ENCODE results near the gene OR51B4. TPM values are rescaled to one million over a fixed set of nuclear protein-coding genes. Genes with fewer than 3 reads are reported as not detected.
A peak's percentile ranks its signal among the peaks of the same experiment; 100 is the strongest.

OR51B4 gene
- total and polyA plus RNA-seq, 9 of the 15 experiments (the other 6 are each of a cell fraction or from before 2014, with no cell fraction given), result 17.1 to 64.6 (median 39.9) TPM

DNA sequence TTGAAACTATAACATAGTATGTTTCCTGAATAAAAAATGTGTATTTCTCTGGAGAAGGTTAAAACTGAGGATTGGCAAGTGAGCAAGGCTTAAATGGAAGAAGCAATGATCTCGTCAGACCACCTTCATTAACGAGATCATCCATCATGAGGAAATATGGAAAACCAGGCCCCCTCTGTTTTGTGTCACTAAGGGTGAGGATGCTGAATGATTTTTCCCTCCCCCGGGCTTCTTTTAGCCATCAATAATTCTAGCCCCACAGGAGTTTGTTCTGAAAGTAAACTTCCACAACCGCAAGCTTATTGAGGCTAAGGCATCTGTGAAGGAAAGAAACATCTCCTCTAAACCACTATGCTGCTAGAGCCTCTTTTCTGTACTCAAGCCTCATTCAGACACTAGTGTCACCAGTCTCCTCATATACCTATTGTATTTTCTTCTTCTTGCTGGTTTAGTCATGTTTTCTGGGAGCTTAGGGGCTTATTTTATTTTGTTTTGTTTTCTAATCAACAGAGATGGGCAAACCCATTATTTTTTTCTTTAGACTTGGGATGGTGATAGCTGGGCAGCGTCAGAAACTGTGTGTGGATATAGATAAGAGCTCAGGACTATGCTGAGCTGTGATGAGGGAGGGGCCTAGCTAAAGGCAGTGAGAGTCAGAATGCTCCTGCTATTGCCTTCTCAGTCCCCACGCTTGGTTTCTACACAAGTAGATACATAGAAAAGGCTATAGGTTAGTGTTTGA, 26.2 kb downstream of the OR51B4 start (continued):
- TF ChIP-seq, protein P1, sequence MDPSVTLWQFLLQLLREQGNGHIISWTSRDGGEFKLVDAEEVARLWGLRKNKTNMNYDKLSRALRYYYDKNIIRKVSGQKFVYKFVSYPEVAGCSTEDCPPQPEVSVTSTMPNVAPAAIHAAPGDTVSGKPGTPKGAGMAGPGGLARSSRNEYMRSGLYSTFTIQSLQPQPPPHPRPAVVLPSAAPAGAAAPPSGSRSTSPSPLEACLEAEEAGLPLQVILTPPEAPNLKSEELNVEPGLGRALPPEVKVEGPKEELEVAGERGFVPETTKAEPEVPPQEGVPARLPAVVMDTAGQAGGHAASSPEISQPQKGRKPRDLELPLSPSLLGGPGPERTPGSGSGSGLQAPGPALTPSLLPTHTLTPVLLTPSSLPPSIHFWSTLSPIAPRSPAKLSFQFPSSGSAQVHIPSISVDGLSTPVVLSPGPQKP (CRISPR knock-in tag; IDR thresholded peaks at IDR 0.05), result no peak
- TF ChIP-seq ZFP36 (IDR thresholded peaks at IDR 0.05; ENCODE audit: low read depth, low read length, partially characterized antibody) (no peak), ZBED1 (IDR thresholded peaks at IDR 0.05) (no peak), ZNF232 (CRISPR knock-in tag; IDR thresholded peaks at IDR 0.05) (no peak), TFE3 (CRISPR knock-in tag; IDR thresholded peaks at IDR 0.05) (no peak), CHCHD3 (CRISPR knock-in tag; IDR thresholded peaks at IDR 0.05) (no peak), ZNF431 (CRISPR knock-in tag; IDR thresholded peaks at IDR 0.05) (no peak), POLR3G (IDR thresholded peaks at IDR 0.05; ENCODE audit: extremely low read depth, insufficient read length, insufficient replicate concordance) (no peak), SRSF1 (IDR thresholded peaks at IDR 0.05; ENCODE audit: low read depth, low read length) (no peak), CREB1 (IDR thresholded peaks at IDR 0.05) (peak; percentile 70), CREB1 (CRISPR knock-in tag; IDR thresholded peaks at IDR 0.05) (no peak), CXXC5 (CRISPR knock-in tag; IDR thresholded peaks at IDR 0.05) (peak; percentile 77), ELF1 (tag; IDR thresholded peaks at IDR 0.05) (no peak), ZNF551 (CRISPR knock-in tag; IDR thresholded peaks at IDR 0.05) (no peak), TAF9B (IDR thresholded peaks at IDR 0.05; ENCODE audit: partially characterized antibody) (peak; percentile 54), BCL6 (CRISPR knock-in tag; IDR thresholded peaks at IDR 0.05) (no peak), CCAR2 (IDR thresholded peaks at IDR 0.05; ENCODE audit: low read depth, low read length) (no peak), TSHZ1 (CRISPR knock-in tag; IDR thresholded peaks at IDR 0.05) (no peak), JUN (IDR thresholded peaks at IDR 0.05; ENCODE audit: borderline replicate concordance, low read depth, low read length) (peak; percentile 12; the same call in 1 of the 2 replicates), JUN (CRISPR knock-in tag; IDR thresholded peaks at IDR 0.05; ENCODE audit: borderline replicate concordance) (no peak), NFXL1 (CRISPR knock-in tag; IDR thresholded peaks at IDR 0.05) (no peak), TEAD2 (tag; IDR thresholded peaks at IDR 0.05) (no peak), ZNF444 (CRISPR knock-in tag; IDR thresholded peaks at IDR 0.05) (no peak), SIN3A (IDR thresholded peaks at IDR 0.05; ENCODE audit: borderline replicate concordance in 2 of 2, control insufficient read depth in 1 of 2, low read depth in 2 of 2, low read length in 2 of 2) (no peak), ADNP (tag; IDR thresholded peaks at IDR 0.05) (no peak)
